Left colon (tissue), 2 donors: ENCODE results near the gene GPR18. TPM values are rescaled to one million over a fixed set of nuclear protein-coding genes. Genes with fewer than 3 reads are reported as not detected.

Source experiments
- ATAC-seq: fragments of 200-7000 bp; cut with Tn5 transposase; one replicate; pipeline ENCODE4 v1.9.1; 2020; ENCODE audit warnings: mild to moderate bottlenecking, moderate library complexity
- DNase-seq, 2 donors: peaks; one replicate each; pipeline ENCODE4 v3.0.0-alpha.2; 2020
- intact Hi-C, 2 donors: fragments of 100-400 bp; cut with DNase I in 1 of 2; cut with micrococcal nuclease in 1 of 2; formaldehyde crosslinking; loops; one replicate each; pipeline versions ENCODE4 v1.11.2 to v1.14.0; 2022; cut with DNase I, micrococcal nuclease
- long read RNA-seq: library from polyadenylated mRNA; unstranded; transcript quantifications from one replicate; pipeline ENCODE4 v2.0.0, GENCODE V29; 2021
- total RNA-seq, 2 donors: library from RNA; stranded (reverse); fragmentation: NEBNext Ultra II Directional; extraction: Animal tissue kit (Norgen Biotek cat#: 25700); gene quantifications; one replicate each; pipeline ENCODE4 v1.2.1, GENCODE V29; 2021
- donor health status: DM: no; HTN: no; CAD: no.
- donor health status: DM: yes; HTN: yes; CAD: no.

Gene GPR18
- total RNA-seq: under 1 TPM in 1 of 2 donors, not detected in 1; 0.59 TPM
- long read RNA-seq: 0 reads

- DNase-seq (no peak), ATAC-seq (no peak)
- intact Hi-C loops: no loop called here
These were observed at the start of gene GPR18 for GRCh38 chr13:99258210-99258860. Gene GPR18, minus strand, starts transcription at chr13:99258379. Its CDS starts 2,507 bp downstream, at chr13:99255872.

DNA sequence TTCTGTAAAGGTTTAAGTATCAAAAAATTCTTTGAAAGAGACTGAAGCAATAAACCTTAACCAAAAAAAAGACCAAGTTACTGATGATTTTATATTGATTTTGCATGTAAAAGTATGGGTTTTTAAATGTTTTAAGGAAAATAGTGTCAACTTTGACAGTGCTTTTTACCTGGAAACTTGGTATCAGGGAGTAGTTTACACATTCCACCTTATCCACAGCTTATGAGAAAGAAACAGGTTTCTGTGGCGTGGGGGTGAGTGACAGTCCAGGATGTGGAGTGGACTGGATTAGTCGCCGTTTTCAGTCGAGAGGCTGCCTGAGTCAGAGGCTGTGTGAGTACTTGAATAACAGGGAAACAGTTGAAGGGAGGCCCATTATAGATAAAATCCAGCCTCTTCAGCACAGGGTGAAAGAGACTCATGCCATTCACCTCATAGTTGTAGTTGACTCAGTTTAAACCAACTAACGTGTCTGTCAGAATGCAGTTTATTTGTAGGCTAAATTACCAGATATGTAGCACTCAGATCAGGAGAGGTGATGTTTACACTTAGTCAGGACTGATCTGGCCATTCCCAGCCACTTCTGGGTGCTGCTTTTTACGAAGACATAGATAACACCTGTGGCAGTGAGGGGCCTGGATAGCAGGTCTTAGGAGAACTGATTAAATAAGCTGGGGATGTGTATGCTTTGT, 49.6 kb upstream of the GPR18 start:
- ATAC-seq (peak; percentile 24), DNase-seq (peak in 1 of 2 donors; percentile 36)
- intact Hi-C loops: no loop called here

GRCh38 chr13:99307247-99307646, 49.1 kb upstream of the GPR18 start, which contains the start of gene GPR183:
Gene GPR183, minus strand, starts transcription at chr13:99307399. Its CDS starts 11,254 bp downstream, at chr13:99296145.
- DNase-seq (no peak), ATAC-seq (peak; percentile 49)
- intact Hi-C loops: no loop called here

DNA sequence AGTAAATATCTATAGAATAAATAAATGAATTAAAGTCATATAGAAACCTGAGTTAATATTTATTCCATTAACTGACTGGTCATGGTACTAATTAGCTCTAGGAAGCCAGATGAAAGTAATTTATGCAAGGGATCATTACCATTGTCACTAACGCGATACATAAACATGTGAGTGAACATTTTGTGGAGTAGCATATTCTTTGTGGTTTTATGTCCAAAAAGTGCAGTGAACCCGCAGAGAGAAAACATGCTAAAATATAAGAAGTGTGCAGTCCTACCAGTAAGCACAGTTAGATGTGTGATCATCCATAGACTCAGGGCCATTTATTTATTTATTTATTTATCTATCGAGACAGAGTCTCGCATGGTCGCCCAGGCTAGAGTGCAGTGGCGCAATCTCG, 47.4 kb upstream of the GPR18 start:
- intact Hi-C loops: no loop called here
- DNase-seq (no peak), ATAC-seq (no peak)

DNA sequence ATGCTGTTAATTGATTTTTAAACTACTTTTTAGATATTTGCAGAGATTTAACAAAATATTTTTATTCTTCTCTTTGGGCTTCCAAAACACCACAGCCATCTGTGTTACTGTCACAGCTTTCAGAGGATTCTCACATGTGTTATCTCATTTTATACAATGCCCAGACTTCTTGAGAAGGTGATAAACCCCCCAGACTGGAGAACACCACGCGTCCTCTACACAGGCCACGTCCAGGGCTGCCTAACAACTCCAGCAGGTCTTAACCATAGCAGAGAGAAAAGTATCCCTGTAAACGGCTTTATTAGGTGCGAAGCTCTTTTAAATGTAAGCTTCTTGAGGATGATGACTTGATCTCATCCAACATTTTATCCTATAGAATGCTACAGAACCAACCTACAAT, 47.0 kb upstream of the GPR18 start:
- DNase-seq: no peak
- intact Hi-C loops: no loop called here
- ATAC-seq: no peak

GRCh38 chr13:99304541-99304940, 46.4 kb upstream of the GPR18 start:
- no peak for ATAC-seq
- no peak for DNase-seq
- intact Hi-C loops: no loop called here

DNA sequence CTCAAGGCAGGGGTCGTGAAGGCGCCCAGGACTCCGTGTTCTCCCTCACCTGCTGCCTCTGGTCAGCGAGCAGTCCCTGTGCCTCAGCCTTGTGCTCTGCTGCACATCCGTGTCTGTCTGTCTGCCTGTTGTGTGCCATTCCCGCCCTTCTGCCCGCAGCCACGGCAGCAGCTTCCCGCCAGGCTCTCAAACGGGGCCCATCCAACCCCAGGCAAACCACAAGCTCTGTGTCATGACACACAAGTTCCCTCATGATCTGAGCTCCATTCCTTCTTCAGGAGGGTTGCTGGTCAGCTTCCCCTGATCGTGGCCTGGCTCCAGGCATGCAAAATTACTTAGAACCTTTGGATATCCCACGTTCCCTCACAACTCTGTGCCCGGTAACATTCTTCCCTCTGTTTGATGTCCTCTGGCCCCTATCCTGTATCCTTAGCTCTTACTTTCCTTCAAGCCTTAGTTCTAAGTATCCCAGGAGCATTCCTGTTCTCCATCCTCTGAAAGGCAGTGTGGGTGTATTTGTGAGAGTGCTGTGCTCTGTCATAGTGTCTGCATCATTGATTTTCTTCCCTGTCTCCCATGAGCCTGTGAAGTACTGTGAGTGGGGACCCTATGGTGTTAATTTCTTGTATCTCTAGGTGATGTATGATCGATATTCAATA, 45.8 kb upstream of the GPR18 start:
- DNase-seq (peak in 1 of 2 donors; percentile 32), ATAC-seq (no peak)
- intact Hi-C loops: no loop called here

DNA sequence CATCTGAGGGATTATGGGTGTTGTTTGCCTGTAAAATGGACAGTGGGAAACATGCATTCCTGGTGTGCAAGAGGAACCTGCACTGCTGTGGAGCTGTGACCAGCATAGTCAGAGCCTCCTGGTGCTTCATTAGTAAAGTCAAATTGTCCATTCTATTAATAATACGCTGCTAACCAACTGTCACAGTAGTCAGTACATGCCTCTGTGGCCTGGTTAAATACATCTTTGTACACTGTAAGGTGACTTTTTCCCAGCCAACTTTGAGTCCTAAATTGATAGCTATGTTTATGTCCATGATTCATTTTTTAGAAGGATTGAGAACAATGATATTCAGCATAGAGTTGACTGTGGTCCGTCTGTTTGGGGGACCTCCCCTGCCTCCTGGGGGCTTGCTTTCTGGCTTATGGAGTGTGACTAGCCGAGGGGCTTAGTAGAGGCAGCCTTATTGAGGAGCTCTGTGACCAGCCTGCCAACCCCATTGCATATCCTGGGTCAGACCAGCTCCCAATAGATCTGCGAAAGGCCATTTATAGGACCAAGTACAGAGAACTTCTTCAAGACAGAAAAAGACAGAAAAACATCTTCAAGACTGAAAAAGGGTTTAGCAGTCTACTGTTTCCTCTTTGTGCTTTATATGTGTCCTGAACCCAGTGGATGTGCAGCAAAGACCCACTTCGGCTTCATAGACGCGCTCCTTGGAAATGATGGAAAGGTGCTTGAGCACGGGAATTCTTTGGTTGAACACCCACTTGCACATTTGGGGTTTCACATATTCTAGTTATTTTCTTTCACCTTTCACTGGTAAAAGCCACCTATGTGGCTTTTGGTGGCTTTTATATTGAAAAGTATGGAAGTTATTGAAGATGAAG, 44.7 kb upstream of the GPR18 start:
- no peak for ATAC-seq
- intact Hi-C loops: no loop called here
- DNase-seq: no peak

- DNase-seq: no peak
- ATAC-seq: no peak
- intact Hi-C loops: no loop called here
These were observed 43.9 kb upstream of the GPR18 start for GRCh38 chr13:99301913-99302636.

GRCh38 chr13:99301056-99301838, 43.1 kb upstream of the GPR18 start:
- ATAC-seq: no peak
- intact Hi-C loops: no loop called here
- DNase-seq: no peak

DNA sequence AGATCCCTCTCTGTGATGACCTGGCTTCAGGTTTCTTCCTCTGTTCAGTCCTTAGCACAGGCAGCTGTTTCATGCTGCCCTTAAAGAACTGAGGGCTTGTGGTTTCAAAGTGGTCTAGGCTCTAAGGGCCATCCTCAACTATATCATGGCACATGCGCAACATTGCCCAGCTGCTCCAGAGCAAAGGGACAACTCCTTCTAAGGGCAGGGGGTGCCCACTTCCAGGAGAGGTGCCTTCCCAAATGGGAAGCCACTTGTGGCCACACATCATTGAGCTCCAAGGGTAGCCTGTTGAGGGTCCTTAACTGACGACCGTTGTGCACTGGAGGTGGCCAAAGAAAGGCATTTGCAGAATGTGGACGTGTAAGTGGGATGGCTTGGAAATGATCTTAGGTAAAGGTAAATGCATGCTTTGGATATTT, 41.8 kb upstream of the GPR18 start:
- intact Hi-C loops: no loop called here
- DNase-seq (no peak), ATAC-seq (no peak)

GRCh38 chr13:99299256-99299919, 41.2 kb upstream of the GPR18 start:
- intact Hi-C loops: no loop called here
- DNase-seq (no peak), ATAC-seq (no peak)

- ATAC-seq (no peak), DNase-seq (no peak)
- intact Hi-C loops: no loop called here
These were observed 39.9 kb upstream of the GPR18 start for GRCh38 chr13:99298056-99298455.

GRCh38 chr13:99297331-99297730, 39.2 kb upstream of the GPR18 start:
- intact Hi-C loops: no loop called here
- DNase-seq: no peak
- ATAC-seq: no peak

DNA sequence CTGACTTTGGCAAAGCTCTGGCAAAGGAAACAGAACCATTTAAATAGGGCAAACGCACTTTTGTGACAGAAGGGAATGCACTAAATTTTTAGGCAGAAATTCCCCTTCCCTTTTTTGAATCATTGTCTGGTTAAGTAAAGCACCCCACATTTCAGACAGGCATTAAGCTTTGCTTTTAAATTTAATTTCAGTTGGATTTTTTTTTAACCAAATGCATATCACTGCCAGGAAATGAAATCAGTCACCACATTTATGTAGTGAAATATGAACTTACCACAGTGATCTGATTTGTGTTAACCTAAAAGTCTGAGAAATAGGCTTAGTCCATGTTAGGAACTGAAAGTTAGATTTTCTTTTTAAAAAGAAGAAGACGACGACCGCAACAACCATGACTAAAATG, 38.2 kb upstream of the GPR18 start:
- no peak for ATAC-seq
- no peak for DNase-seq
- intact Hi-C loops: no loop called here

- intact Hi-C loops: no loop called here
- DNase-seq (no peak), ATAC-seq (no peak)
These were observed 37.5 kb upstream of the GPR18 start for GRCh38 chr13:99295488-99296252.

DNA sequence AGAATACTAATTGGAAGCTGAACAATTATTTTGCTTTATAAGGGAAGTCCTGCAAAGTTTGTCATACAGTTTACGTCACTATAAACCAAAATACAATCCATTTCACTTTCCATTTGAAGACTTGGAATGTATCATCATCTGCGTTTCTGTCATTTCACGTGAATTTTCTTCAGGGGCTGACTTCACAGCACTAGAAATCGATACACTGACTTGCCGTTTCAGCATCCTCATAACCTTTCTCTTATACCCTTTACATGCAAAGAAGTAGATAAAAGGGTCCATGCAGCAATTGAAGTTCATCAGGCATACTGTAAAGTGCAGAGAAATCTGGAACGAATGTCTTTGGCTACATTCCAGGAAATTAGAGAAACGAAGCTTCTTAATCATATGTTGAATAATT, 36.8 kb upstream of the GPR18 start:
- ATAC-seq: no peak
- no peak for DNase-seq
- intact Hi-C loops: no loop called here
